Activated CD4-positive, alpha-beta T cell treated with anti-CD3 and anti-CD28 coated beads for 24 hours (primary cell): ENCODE results near the gene TRAF3.
"Not testable (repeated sequence)": the region's sequence is repeated elsewhere in the genome, so short reads cannot be mapped to it uniquely, and the experiment has no call there.

ENCODE experiments used
- DNase-seq, 2 donors: peaks; one replicate each; pipeline ENCODE4 v3.0.0-alpha.2; 2020; ENCODE audit warnings: low read depth in 2 of 2

Gene TRAF3

DNA sequence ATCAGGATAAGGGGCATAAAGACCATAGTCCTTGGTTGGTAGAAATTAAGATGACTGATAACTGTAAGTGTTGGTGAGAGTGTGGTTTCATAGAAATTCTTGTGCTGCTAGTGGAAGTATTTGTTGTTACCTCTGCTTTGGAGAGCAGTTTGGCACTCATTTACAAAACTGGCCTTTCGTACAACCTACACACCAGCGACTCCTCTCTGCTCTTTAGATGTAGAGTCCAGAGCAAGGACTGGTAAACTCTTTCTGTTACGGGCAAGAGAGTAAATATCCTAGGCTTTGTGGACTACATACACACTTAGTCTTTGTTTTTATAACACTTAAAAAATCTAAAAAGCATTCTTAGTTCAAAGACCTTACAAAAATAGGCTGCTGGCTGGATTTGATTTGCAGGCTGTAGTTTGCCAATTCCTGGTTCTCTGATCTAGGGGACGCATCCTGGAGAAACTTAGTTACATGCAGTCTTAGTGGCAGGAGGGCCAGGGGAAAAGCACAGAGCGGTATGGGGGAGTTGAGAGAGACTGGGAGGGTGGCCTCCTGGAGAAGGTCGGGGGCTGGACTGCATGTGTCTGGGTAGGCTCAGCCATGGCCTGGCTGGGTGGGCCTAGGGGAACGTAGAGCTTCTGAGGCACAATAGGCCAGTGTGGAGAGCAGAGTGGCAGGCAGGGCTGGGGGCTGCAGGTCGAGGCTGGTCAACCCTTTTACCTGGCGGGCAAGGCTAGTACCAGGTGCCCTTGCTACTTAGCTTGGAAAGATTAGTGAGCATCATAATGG lies 89.9 kb downstream of the TRAF3 start:
- no peak for DNase-seq

DNA sequence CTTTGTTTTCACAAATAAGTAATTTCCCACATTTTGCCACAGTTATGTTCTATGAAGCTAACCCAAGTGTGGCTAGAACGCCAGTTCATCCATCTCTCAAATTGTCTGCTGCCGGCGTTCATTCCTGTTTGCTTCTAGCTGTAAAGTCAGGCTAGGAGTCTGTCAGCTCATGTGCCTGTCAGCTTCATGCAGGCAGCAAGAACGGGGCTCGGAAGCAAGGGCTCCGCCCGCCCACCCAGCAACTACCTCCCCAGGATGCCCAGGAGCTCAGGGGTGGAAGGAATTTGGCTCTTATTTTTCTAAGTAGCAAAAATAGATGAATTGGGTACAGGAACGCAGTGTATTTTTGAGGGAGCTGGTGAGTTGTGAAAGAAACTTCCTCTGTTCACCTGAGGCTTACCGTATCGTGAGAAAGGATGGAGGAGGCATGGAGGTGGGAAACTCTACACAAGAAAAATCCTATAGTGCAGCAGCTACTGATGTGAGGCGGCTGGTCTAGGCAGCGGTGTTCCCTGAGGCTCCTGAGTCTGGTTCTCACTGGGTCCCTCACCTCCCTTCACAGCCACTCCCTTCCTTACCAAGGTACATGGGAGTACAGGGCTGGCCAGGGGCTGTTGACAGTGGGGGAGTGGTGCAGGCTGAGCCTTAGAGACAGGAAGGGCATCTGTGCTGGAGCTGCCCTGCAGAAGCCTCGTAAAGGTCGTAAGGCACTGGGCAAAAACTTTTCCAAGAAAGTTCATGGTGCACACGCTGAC lies 90.8 kb downstream of the TRAF3 start:
- no peak for DNase-seq

- DNase-seq = no peak
These were observed 91.8 kb downstream of the TRAF3 start for GRCh38 chr14:102868956-102869547.

GRCh38 chr14:102870246-102870645 lies 93.0 kb downstream of the TRAF3 start:
- DNase-seq = no peak

- DNase-seq = no peak
These were observed 94.0 kb downstream of the TRAF3 start for GRCh38 chr14:102870994-102871831.

DNA sequence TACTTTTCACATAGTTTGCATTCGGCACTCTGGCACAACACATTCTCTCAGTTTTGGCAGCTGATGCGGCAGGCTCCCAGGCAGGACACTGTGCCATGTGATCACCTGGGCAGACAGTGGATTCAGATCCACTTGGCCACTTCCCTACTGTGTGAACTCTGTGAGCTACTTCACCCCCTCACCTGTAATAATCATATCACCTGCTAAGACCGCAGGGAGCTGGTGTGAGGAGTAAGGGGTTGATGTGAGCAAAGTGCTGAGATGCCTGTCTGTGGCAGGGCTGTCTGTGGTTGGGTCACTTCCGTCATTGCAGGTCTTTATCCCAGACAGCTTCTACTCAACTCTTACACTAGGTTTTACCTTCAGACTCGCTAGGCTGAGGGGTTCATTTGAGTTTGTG lies 94.8 kb downstream of the TRAF3 start:
- no peak for DNase-seq

DNA sequence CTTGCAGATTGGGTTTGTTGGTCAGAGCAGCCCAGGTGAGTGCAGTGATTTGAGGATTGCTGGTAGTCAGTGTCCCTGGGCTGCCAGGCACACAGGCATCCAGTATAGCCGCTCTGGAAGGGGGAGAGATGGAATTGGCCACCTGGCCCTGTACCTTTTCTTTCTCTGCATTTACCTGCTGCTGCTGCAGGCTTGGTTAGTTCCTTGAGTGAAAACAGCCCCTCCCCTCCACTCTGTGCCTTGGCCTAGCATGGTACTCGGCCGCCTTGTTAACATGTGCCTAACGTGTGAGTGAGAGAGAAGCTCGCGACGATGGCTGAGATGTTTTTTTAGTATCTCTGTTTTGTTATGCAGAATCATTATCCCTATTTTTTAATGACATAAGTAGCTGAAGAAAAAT lies 95.9 kb downstream of the TRAF3 start:
- DNase-seq = no peak

DNA sequence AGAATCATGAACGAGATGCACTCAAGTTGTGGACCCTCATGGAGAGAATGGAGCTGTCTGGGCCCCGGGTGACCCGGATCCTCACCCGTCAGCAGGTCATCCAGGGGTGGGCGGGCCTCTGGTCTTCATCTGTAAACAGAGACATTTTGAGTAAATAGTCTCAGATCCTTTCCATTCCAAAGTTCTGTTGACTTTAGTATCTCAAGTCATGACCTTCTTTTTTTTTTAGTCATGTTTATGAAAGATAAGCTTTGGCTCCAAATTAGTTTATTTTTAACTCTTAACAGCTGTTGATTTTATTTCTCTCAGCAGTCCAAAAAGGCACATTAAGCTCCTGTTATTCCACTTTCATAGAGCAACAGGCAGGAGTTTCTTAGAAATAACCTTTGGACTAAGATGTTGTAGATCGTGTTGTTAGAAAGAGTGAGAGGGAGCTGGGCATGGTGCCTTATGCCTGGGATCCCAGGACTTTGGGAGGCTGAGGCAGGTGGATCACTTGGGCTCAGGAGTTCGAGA lies 96.4 kb downstream of the TRAF3 start:
- DNase-seq = no peak

DNA sequence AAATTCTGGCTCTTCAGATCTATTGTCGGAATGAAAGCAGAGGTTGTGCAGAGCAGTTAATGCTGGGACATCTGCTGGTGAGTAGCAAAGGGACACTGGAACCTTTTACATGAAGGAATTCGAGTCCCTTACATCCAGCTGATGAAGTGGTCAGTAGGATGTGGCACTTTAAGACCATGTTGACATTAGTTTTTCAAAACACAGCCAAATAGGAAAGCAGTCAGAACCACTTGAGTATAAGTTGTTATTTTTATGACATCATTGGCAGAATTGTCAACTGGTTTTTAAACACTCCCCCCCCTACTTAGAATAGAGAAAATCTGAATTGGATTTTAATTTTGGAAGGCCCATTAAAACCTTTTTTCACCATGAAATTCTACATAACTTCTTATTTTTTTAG lies 98.4 kb downstream of the TRAF3 start:
- DNase-seq = no peak

GRCh38 chr14:102877511-102877910 lies 100.3 kb downstream of the TRAF3 start:
- DNase-seq = not testable (repeated sequence)

DNA sequence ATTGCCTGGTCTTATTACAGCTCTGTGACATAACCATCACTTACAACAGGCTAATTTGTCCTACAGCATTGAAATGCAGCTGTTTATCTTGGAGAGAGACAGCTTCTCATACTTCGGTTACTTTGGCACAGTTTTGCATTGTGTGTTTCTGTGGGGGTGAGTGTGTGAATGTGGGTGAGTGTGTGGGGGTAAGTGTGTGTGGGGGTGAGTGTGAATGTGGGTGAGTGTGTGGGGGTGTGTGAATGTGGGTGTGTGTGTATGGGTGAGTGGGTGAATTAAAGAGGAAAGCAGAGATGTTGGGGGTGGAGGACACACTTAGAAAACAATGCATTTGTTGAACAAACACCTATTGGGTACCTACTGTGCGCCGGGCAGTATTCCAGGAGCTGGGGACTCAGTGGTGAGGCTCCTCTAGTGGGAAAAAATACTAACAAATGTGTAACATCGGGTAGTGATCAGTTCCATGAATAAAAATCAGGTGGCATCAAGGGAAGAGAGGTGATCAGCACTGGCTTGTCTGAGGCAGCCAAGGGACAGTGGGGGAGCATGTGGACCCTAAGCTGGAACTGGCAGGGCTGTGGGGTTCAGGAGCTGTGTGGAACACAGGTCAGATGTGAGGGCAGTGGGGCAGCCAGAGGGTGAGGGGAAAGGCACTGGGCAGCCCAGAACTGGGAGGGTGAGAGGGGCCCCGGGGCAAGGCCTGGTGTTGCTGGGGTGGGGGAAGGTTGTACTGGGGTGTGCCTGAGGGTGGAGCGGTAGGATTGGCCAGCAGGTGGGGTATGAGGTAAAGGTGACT lies 101.1 kb downstream of the TRAF3 start:
- no peak for DNase-seq

- DNase-seq = no peak
These were observed 101.8 kb downstream of the TRAF3 start for GRCh38 chr14:102878970-102879460.

- no peak for DNase-seq
These were observed 105.1 kb downstream of the TRAF3 start for GRCh38 chr14:102882226-102882906.

DNA sequence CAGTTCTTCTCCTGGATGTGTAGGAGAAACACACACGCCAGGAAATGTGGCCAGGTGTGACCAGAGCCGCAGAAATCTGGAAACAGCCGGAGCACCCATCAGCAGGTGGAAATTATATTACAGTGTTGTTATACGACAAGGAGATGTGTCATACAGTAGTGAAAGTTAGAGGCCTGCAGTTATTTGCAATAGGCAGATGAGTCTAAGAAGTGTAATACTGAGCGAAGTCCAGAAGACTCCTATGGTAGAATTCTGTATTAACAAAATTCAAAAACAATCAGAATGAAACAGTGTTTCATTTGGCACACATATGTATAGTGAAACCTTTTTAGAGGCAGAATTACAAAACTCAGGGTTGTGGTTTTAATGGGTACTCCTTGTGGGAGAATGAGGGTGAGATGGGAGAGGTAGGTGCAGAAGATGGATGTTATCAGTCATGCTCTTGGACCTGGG lies 105.9 kb downstream of the TRAF3 start:
- no peak for DNase-seq

GRCh38 chr14:102883554-102883953 lies 106.3 kb downstream of the TRAF3 start:
- no peak for DNase-seq

DNA sequence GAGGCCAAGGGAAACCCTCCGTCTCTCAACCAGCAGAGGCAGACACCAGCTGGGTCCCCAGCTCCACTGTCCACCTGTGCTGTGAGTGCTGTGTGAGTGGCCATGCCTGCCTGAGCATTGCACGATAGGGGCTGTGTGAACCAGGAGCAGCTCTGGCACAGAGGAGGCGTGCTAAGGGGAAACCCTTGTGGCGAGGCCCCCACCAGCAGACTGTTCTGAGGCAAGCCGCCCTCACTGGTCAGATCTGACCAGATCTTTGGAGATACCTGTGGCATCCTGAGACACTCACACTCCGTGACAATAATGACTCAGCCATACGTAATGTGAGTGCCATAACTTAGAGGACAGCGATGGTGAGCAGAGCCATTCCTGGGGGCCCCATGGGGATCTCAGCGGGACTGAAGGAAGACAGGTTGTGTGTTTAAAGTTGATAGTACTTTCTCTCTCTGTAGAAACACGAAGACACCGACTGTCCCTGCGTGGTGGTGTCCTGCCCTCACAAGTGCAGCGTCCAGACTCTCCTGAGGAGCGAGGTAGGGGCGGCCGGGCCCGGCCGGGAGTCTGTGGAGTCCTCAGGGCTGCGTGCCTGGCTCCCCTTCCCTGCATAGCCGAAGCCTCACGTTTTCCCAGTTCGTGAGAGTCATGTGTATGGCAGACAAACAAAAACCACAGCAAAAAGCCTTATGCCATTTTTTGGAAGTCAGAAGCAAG lies 108.6 kb downstream of the TRAF3 start:
- no peak for DNase-seq

GRCh38 chr14:102888748-102889147 lies 111.5 kb downstream of the TRAF3 start:
- DNase-seq = no peak

- no peak for DNase-seq
These were observed 112.4 kb downstream of the TRAF3 start for GRCh38 chr14:102889615-102890014.

- no peak for DNase-seq
These were observed 113.9 kb downstream of the TRAF3 start for GRCh38 chr14:102891111-102891510.
